WTC11 (cell line): ENCODE measurements around the gene SIKE1.

ENCODE experiments used
- CREM ChIP-seq: sonication (generic); formaldehyde crosslinking; IDR thresholded peaks from 2 replicates; pipeline ENCODE4 v1.8.1; 2022; ENCODE audit warnings: mild to moderate bottlenecking, missing genetic modification reagents, moderate library complexity
- CTCF ChIP-seq: fragments of 200-600 bp; IDR thresholded peaks from 2 replicates; pipeline ENCODE4 v1.8.0; 2022; ENCODE audit warnings: antibody characterized with exemption
- NR1H2 ChIP-seq: sonication (generic); formaldehyde crosslinking; IDR thresholded peaks from 2 replicates; pipeline ENCODE4 v1.9.0; 2021; ENCODE audit warnings: mild to moderate bottlenecking, moderate library complexity, missing genetic modification reagents
- ZBTB21 ChIP-seq: sonication (generic); formaldehyde crosslinking; IDR thresholded peaks from 2 replicates; pipeline ENCODE4 v1.8.1; 2023; ENCODE audit warnings: mild to moderate bottlenecking, missing genetic modification reagents, borderline replicate concordance
- ZNF671 ChIP-seq: fragments of 250-450 bp; sonication (Bioruptor Pico); IDR thresholded peaks from 2 replicates; pipeline ENCODE4 v1.8.0; 2021; ENCODE audit warnings: mild to moderate bottlenecking
- TF ChIP-seq, protein P1 (sequence below): sonication (generic); formaldehyde crosslinking; IDR thresholded peaks from 2 replicates; pipeline ENCODE4 v1.8.1; 2023; ENCODE audit warnings: mild to moderate bottlenecking, missing genetic modification reagents, moderate library complexity
- TF ChIP-seq, protein P2 (sequence below): sonication (generic); formaldehyde crosslinking; IDR thresholded peaks from 2 replicates; pipeline ENCODE4 v1.8.0; 2022; ENCODE audit warnings: mild to moderate bottlenecking, missing genetic modification reagents

DNA sequence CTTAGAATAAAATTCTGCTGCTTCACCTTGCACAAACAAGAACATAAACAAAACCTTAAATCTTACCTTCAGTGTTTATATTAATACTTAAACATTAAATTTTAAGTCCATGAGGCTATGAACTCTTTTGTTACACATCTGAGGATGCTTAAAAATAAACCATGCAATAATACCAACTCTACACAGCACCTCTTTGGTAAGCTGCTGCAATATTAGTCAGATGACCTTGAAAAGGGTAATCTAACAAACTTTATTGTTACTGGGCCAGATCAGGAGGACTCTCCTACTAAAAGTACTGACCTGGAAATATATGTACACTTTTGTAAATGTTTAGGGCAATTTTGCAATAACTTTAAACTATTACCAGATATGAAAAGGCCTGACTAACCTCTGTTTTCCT, 763 bp downstream of the SIKE1 start:
- TF ChIP-seq CTCF (no peak), ZNF671 (no peak), CREM (CRISPR knock-in tag) (no peak), ZBTB21 (CRISPR knock-in tag) (no peak), NR1H2 (CRISPR knock-in tag) (no peak)
- TF ChIP-seq, protein P1, sequence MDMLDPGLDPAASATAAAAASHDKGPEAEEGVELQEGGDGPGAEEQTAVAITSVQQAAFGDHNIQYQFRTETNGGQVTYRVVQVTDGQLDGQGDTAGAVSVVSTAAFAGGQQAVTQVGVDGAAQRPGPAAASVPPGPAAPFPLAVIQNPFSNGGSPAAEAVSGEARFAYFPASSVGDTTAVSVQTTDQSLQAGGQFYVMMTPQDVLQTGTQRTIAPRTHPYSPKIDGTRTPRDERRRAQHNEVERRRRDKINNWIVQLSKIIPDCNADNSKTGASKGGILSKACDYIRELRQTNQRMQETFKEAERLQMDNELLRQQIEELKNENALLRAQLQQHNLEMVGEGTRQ, result no peak
- TF ChIP-seq, protein P2, sequence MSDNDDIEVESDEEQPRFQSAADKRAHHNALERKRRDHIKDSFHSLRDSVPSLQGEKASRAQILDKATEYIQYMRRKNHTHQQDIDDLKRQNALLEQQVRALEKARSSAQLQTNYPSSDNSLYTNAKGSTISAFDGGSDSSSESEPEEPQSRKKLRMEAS, result no peak
